Kidney capillary endothelial cell (primary cell): ENCODE measurements around the gene CPVL.
A peak's percentile ranks its signal among the peaks of the same experiment; 100 is the strongest.

Source experiments
- DNase-seq: peaks from one replicate; pipeline ENCODE4 v3.0.0-alpha.2; 2018; ENCODE audit warnings: low spot score

Gene CPVL

GRCh38 chr7:28973591-28973990 lies 172.7 kb downstream of the CPVL start:
- no peak for DNase-seq

DNA sequence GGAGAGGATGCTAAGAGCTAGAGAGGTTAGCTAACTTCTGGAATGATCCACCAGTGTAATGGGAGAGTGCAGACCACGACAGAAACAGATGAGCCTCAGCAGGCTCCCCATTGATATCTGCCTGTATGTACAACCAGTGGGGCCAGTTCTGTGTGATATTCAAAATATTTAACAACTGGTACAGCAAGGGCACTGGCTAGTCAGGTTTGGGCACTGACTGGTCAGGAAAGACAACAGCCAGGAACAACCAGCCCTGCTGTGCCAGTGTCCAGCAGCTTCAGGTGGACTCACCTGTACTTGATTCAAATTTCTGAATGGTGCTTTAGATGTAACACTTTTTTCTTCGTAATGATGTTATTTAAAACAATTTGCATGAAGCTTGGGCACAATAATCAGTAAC lies 182.3 kb downstream of the CPVL start:
- DNase-seq: no peak

DNA sequence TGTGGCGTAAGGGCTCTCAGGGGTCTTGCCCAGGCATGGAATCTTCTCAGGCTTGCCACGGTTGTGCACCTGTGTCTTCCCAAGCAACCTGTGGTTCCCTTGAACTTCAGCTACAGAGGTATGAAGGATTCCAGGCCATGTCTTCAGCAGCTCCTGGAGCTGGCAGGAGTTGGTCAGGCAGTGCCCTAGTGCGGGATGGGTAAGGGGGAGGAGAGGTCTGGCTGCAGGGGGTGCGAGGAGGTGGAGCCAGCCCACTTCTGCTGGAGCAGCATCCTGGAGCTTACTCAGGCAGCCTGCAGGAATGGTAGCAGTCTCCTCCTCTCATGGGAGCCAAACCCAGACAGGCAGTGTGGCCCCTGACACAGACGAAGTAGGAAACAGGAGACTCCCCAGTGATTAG lies 184.4 kb downstream of the CPVL start:
- no peak for DNase-seq

DNA sequence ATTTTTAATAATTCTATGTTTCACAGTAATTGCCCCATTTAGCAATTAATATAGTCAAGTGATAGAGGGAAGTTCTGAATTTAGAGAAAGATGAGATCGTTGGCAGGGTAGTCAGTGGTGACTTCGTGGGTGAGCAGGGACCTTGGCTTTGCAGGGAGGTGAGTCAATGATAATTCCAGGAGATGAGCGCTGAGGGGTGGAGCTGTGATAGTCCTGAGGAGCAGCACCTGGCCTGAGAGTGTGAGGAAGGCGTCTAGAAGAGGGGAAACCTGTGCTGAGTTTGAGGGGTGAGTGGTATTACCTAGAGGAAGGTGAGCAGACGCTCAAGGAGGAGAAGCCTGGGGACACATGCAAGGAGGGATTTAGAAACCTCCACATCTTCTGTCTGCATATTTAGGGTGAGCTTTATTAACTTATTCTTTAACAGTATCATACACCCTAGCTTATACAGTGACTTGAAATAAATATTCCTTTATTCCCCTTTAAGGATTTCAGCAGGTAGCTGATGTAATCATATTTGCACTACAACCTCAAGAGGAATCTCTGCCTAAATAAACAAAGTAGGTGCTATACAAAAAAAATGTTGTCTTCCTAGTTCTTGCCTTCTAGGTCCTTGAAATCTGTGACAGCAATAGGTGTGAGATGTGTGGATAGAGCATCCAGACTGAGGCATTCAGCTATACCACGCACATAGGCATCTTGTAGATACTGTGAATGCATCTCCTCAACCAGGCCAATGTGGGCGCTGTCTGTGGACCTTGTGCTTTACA lies 186.1 kb downstream of the CPVL start:
- no peak for DNase-seq

DNA sequence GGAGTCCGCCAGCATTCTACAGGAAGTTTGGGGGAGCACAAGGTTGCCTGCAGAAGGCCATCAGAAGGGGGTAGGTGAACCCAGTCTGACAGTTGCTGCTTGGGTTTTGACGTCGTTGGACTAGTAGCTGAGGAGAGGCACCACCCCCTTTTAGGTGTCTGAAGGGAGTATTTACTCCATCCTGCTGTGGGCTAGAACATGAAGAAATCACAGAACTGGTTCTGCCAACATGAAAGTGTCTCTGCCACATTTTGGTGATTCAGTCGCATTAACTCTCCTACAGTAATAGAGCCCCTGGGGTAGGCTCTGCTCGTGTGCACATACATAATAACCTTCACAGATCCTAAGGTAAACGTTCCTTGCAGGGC lies 187.4 kb downstream of the CPVL start:
- DNase-seq: no peak

DNA sequence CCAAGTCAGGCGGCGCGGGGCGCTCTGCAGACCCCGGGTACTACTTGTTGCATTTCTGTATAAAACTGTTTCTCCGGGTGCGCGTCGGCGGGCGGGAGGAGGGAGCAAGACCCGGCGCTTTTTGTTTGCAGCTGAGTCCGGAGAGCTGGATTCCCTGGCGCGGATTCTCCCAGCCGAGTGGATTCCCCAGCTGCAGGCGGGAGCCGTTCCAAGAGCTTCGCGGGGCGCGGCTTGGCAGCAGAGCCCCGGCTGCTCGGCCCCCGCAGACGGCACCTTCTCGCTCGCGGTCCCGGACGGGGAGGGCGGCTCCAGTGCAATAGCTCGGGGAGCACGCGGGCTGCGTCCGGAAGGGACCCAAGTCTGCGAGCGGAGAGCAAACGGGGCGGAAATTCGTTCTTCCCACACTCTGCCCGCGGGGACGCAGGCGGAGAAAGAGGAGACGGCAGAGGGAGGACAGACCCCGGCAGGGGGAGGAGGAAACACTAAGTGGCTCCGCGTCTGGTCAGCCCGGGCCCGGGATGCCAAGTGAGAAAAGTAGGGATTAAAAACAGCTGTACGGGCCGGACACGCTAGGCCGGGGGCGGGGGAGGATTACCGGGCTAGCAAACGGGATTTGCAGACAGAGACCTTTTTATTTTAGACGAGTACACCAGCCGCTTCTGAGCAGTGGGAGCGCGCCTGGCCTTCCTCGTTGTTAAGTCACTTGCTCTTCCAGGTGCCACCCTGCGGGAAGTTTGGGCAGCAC lies 187.9 kb downstream of the CPVL start, which contains the start of gene TRIL:
Gene TRIL, minus strand, starts transcription at position 96 of the 745 bp plus-strand sequence. CDS start 284 bp downstream, outside the sequence.
- DNase-seq: no peak

GRCh38 chr7:28957751-28958234 lies 188.5 kb downstream of the CPVL start:
- DNase-seq: no peak

DNA sequence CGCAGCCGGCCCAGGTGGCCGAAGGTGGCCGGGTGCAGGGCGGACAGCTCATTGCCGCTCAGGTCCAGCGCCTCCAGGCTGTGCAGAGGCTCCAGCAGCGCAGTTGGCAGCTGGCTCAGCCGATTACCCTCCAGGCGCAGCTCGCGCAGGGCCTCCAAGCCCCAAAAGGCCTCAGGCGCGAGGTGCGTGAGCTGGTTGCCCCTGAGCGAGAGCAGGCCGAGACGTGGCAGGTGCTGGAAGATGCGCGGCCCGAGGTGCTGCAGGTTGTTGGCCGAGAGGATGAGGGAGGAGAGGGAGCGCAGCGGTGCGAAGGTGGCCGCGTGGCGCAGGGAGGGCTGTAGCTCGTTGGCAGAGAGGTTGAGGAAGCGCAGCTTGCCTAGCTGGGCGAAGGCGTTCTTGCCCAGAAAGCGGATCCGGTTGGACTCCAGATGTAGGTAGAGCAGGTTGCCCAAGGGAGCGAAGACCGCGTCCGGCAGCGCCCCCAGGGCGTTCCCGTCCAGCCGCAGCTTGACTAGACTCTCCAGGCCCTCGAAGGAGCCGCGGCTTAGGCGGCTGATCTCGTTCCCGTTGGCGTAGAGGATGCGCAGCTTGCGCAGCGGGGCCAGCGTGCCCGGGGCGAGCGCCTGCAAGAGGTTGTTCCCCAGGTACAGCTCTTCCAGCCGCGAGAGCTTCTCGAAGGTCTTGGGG lies 189.1 kb downstream of the CPVL start:
- no peak for DNase-seq

DNA sequence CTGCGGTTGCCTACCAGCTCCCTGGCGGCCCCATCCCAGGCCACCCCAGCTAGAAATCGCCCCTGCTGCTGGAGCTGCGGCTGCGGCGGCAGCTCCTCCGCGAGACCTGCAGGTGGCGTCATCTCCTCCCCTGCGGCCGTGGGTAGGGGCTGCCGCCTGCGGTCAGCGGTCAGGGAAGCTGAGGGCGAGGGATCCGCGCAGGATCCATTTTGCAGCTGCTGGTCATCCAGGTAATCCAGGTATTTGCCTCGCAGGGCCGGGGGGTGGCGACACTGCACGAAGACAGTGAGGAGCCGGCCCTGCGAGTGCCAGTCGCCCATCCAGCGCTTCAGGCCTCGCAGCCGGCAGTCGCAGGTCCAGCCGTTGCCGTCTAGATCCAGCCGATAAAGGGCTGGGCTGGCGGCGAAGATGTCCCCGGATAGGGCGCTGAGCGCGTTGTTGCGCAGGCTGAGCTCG lies 189.7 kb downstream of the CPVL start:
- DNase-seq: peak; percentile 52

GRCh38 chr7:28955718-28956607 lies 190.4 kb downstream of the CPVL start:
- DNase-seq: peak; percentile 63

- DNase-seq: no peak
These were observed 191.0 kb downstream of the CPVL start for GRCh38 chr7:28955356-28955717.

DNA sequence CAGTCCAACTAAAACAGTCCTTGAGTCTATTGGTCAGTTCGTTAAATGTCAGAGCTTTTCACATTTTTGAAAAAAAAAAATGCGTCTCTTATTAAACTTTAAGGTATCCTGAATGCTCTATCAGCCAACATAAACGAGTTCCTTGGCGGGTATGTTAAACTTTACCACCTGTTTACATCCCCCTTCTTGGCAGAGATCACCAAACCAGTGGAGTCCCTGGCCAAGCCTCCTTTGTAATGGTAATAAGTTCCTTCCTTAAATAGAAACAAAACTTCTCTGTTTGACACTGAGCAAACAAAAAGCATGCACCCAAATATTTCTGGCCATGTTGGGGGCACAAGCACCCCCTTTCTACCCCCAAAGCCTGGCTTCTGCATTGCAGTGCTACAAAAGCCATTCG lies 191.4 kb downstream of the CPVL start:
- DNase-seq: no peak

- DNase-seq: no peak
These were observed 191.9 kb downstream of the CPVL start for GRCh38 chr7:28954471-28954870.

DNA sequence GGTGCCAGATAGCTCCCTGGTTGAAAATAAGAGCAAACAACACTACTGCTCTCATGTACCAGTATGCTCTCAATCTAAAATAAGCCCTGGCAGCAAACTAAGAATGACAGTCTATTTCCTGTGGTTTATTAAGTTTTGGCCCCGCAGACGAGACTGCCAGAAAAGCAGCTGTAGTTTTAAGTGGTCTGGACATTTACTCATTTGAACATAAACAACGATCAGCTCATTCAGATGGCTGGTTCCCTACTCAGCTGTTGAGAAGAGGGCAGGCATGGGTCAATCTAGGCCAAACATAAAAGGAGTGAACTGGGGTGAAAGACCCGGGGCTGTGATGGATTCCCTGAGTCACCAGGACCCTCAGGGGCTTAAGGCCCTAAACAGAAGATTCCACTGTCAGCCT lies 192.7 kb downstream of the CPVL start:
- no peak for DNase-seq
